WTC11 (cell line): ENCODE measurements around the gene ADIPOR2. TPM values are rescaled to one million over a fixed set of nuclear protein-coding genes. Genes with fewer than 3 reads are reported as not detected.

ENCODE experiments used
- ATAC-seq: fragments of 200-7000 bp; cut with Tn5 transposase; 2 replicates; pipeline ENCODE4 v1.10.0; 2021; ENCODE audit warnings: mild to moderate bottlenecking, moderate library complexity
- CTCF ChIA-PET: fragments of 300-600 bp; sonication (Branson Sonifier 250); formaldehyde crosslinking; loops from one replicate; lab custom pipeline; 2021; ENCODE audit warnings: antibody characterized with exemption; lab: Charles Lee
- POLR2A ChIA-PET: fragments of 350-600 bp; sonication (Branson Sonifier 250); formaldehyde crosslinking; loops from one replicate; lab custom pipeline; 2021; ENCODE audit warnings: antibody characterized with exemption; lab: Charles Lee
- DNase-seq: peaks from one replicate; pipeline ENCODE4 v3.0.0; 2021; ENCODE audit warnings: low spot score
- H3K27ac Mint-ChIP-seq: 2 replicates; pipeline ENCODE4 v1.8.0; 2021; ENCODE audit warnings: mixed read lengths
- H3K27me3 Mint-ChIP-seq: 2 replicates; pipeline ENCODE4 v1.8.0; 2021; ENCODE audit warnings: low read depth, mild to moderate bottlenecking, moderate library complexity, mixed read lengths
- H3K36me3 Mint-ChIP-seq: 2 replicates; pipeline ENCODE4 v1.8.0; 2021; ENCODE audit warnings: mixed read lengths
- H3K4me1 Mint-ChIP-seq: 2 replicates; pipeline ENCODE4 v1.8.0; 2022; ENCODE audit warnings: mixed read lengths
- H3K4me3 Mint-ChIP-seq: 2 replicates; pipeline ENCODE4 v1.8.0; 2021; ENCODE audit warnings: mild to moderate bottlenecking, moderate library complexity, mixed read lengths
- H3K9me3 Mint-ChIP-seq: 2 replicates; pipeline ENCODE4 v1.8.0; 2021; ENCODE audit warnings: mixed read lengths
- CBFB ChIP-seq: sonication (generic); formaldehyde crosslinking; IDR thresholded peaks from 2 replicates; pipeline ENCODE4 v1.8.1; 2022; ENCODE audit warnings: mild to moderate bottlenecking, low read depth, missing genetic modification reagents
- ELF4 ChIP-seq: sonication (generic); formaldehyde crosslinking; IDR thresholded peaks from 2 replicates; pipeline ENCODE4 v1.8.1; 2022; ENCODE audit warnings: low read depth, mild to moderate bottlenecking, moderate library complexity, missing genetic modification reagents
- EMX1 ChIP-seq: fragments of 250-450 bp; sonication (Bioruptor Pico); IDR thresholded peaks from 2 replicates; pipeline ENCODE4 v1.8.0; 2021; ENCODE audit warnings: mild to moderate bottlenecking
- ETV6 ChIP-seq: sonication (generic); formaldehyde crosslinking; IDR thresholded peaks from 2 replicates; pipeline ENCODE4 v1.8.1; 2022; ENCODE audit warnings: mild to moderate bottlenecking, missing genetic modification reagents
- FOXK1 ChIP-seq: sonication (generic); formaldehyde crosslinking; IDR thresholded peaks from 2 replicates; pipeline ENCODE4 v1.8.0; 2022; ENCODE audit warnings: mild to moderate bottlenecking, moderate library complexity, missing genetic modification reagents
- GRHL2 ChIP-seq: fragments of 250-450 bp; sonication (Bioruptor Pico); IDR thresholded peaks from 2 replicates; pipeline ENCODE4 v1.8.0; 2022; ENCODE audit warnings: mild to moderate bottlenecking, moderate library complexity; ENCODE audit not compliant: insufficient replicate concordance, severe bottlenecking
- HMGA2 ChIP-seq: fragments of 250-450 bp; sonication (Bioruptor Pico); IDR thresholded peaks from 2 replicates; pipeline ENCODE4 v1.4.0; 2021; ENCODE audit warnings: mild to moderate bottlenecking, moderate library complexity
- NR3C1 ChIP-seq: sonication (generic); formaldehyde crosslinking; conservative IDR thresholded peaks from 2 replicates; pipeline ENCODE4 v1.8.1; 2023; ENCODE audit warnings: low read depth, mild to moderate bottlenecking, missing genetic modification reagents
- RORB ChIP-seq: fragments of 250-450 bp; sonication (Bioruptor Pico); IDR thresholded peaks from 2 replicates; pipeline ENCODE4 v1.9.0; 2021; ENCODE audit warnings: mild to moderate bottlenecking
- TEAD4 ChIP-seq: sonication (generic); formaldehyde crosslinking; IDR thresholded peaks from 2 replicates; pipeline ENCODE4 v1.8.0; 2022; ENCODE audit warnings: mild to moderate bottlenecking, missing genetic modification reagents
- TP53 ChIP-seq: sonication (generic); formaldehyde crosslinking; IDR thresholded peaks from 2 replicates; pipeline ENCODE4 v1.8.1; 2023; ENCODE audit warnings: mild to moderate bottlenecking, missing genetic modification reagents
- ZBTB21 ChIP-seq: sonication (generic); formaldehyde crosslinking; IDR thresholded peaks from 2 replicates; pipeline ENCODE4 v1.8.1; 2023; ENCODE audit warnings: mild to moderate bottlenecking, missing genetic modification reagents, borderline replicate concordance
- ZNF121 ChIP-seq: sonication (generic); formaldehyde crosslinking; IDR thresholded peaks from 2 replicates; pipeline ENCODE4 v1.8.0; 2023; ENCODE audit warnings: missing genetic modification reagents
- ZNF138 ChIP-seq: sonication (generic); formaldehyde crosslinking; conservative IDR thresholded peaks from 2 replicates; pipeline ENCODE4 v1.8.1; 2022; ENCODE audit warnings: mild to moderate bottlenecking, moderate library complexity, missing genetic modification reagents
- total RNA-seq: library from RNA; stranded (reverse); gene quantifications from 3 replicates; pipeline ENCODE4 v1.2.3, GENCODE V29; 2021
- TF ChIP-seq, protein P1 (sequence below): sonication (generic); formaldehyde crosslinking; IDR thresholded peaks from 2 replicates; pipeline ENCODE4 v1.8.1; 2023; ENCODE audit warnings: mild to moderate bottlenecking, missing genetic modification reagents, borderline replicate concordance
- TF ChIP-seq, protein P2 (sequence below): sonication (generic); formaldehyde crosslinking; IDR thresholded peaks from 2 replicates; pipeline ENCODE4 v1.8.1; 2022; ENCODE audit warnings: low read depth, mild to moderate bottlenecking, moderate library complexity, missing genetic modification reagents, borderline replicate concordance
- TF ChIP-seq, protein P3 (sequence below): sonication (generic); formaldehyde crosslinking; IDR thresholded peaks from 2 replicates; pipeline ENCODE4 v1.8.1; 2022; ENCODE audit warnings: low read depth, missing genetic modification reagents, borderline replicate concordance
- TF ChIP-seq, protein P4 (sequence below): sonication (generic); formaldehyde crosslinking; IDR thresholded peaks from 2 replicates; pipeline ENCODE4 v1.8.1; 2023; ENCODE audit warnings: mild to moderate bottlenecking, missing genetic modification reagents, moderate library complexity
- TF ChIP-seq, protein P5 (sequence below): sonication (generic); formaldehyde crosslinking; IDR thresholded peaks from 2 replicates; pipeline ENCODE4 v1.8.1; 2022; ENCODE audit warnings: mild to moderate bottlenecking, missing genetic modification reagents, moderate library complexity, borderline replicate concordance
- TF ChIP-seq, protein P6 (sequence below): sonication (generic); formaldehyde crosslinking; IDR thresholded peaks from 2 replicates; pipeline ENCODE4 v1.8.0; 2022; ENCODE audit warnings: mild to moderate bottlenecking, missing genetic modification reagents

Gene ADIPOR2
- total RNA-seq, 1 experiment from 2014 or later, result 38.4 TPM

DNA sequence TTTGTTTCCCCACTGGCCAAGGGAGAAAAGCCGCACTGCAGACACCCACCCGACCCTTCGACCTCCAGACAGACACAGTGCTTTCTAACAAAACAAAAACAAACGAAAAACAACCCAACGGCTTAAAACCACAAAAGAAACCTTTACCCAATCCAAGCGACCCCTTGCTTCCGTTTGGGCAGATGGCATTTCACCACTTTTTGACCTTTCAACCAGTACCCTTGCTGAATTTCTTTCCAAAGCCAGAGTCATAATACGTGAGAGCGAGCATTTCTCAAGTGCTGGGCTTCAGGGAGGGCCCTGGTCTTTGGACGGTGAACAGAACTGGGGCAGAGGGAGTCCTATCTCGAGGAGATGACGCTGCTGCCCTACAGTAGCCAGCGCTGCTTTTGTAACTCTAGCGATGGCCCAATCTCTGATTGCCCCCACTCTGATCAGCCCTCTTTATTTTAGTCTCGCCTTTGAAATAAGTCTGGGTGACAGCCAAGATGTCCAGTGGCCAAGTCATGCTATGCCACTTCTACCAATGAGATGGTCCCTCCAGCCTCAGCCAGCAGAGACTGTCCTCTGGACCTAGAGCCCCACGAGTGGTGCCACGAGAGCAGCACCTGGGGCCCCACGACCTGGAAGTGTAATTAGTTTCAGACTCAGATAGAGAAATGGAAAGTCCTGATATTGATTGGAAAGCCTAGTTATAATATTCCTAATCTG is 21.9 kb upstream of the ADIPOR2 start (continued):
- TF ChIP-seq, protein P1, sequence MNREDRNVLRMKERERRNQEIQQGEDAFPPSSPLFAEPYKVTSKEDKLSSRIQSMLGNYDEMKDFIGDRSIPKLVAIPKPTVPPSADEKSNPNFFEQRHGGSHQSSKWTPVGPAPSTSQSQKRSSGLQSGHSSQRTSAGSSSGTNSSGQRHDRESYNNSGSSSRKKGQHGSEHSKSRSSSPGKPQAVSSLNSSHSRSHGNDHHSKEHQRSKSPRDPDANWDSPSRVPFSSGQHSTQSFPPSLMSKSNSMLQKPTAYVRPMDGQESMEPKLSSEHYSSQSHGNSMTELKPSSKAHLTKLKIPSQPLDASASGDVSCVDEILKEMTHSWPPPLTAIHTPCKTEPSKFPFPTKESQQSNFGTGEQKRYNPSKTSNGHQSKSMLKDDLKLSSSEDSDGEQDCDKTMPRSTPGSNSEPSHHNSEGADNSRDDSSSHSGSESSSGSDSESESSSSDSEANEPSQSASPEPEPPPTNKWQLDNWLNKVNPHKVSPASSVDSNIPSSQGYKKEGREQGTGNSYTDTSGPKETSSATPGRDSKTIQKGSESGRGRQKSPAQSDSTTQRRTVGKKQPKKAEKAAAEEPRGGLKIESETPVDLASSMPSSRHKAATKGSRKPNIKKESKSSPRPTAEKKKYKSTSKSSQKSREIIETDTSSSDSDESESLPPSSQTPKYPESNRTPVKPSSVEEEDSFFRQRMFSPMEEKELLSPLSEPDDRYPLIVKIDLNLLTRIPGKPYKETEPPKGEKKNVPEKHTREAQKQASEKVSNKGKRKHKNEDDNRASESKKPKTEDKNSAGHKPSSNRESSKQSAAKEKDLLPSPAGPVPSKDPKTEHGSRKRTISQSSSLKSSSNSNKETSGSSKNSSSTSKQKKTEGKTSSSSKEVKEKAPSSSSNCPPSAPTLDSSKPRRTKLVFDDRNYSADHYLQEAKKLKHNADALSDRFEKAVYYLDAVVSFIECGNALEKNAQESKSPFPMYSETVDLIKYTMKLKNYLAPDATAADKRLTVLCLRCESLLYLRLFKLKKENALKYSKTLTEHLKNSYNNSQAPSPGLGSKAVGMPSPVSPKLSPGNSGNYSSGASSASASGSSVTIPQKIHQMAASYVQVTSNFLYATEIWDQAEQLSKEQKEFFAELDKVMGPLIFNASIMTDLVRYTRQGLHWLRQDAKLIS, result no peak

DNA sequence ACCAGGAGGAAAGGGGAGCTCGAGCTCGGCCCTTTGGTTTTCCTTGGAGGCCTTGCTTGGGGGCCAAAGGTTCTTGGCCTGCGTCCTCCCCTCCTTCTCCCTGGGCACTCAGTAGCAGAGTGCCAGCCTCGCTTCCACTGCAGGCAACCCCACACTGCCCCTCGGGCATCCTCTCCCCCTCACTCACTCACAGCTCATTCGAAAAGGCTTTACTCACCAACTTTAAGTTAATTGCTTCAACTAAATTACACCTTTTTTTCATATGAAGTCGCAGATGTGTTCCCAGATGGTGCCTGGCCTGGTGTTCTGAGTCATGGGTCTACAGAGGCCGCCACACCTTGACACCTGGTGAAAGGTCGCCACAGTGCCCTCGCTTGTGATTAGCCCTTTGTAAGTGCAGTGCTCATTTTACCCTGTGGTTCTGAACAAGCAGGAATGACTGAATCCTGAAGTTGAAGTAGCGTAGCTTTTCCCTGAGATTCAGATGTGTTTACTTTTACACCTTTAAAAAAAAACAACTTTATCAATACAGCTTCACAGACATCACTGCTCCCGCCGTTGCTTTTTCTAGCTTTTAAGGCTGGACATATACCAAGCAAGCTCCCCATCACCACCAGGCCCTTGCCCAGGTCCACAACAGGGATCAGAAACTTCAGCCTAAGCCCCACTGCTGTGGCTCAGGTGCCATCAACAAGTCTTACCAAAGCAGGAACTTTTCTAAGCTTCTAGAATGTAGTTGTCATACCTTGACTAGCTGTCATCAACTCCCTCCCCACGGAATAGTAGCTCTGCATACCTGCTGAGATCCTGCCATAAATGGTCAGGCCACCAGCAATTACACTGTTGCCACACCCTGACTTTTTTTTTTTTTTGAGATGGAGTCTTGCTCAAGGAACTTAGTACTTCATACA is 20.3 kb upstream of the ADIPOR2 start:
- no peaks in the 10 kb centered on the region for H3K27me3 Mint-ChIP-seq
- peaks cover 8% of the 10 kb centered on the region for H3K4me1 Mint-ChIP-seq
- ChIA-PET CTCF (interaction anchor here (0.6 to 3.1 kb wide), 5 partner anchors 17 to 269 kb away, joined by 3 to 18 read pairs (median 4); no protein-coding TSS in a partner anchor), POLR2A (interaction anchor here (1.1 to 1.3 kb wide), 3 partner anchors 11 to 36 kb away, joined by 3 to 4 read pairs (median 3); partner anchors contain the start of gene ADIPOR2)
- no peaks in the 10 kb centered on the region for H3K36me3 Mint-ChIP-seq
- no peaks in the 10 kb centered on the region for H3K9me3 Mint-ChIP-seq
- DNase-seq, result no peak
- no peak for ATAC-seq
- no peak for TF ChIP-seq TP53
- TF ChIP-seq HMGA2 (CRISPR knock-in tag), result no peak
- TF ChIP-seq, protein P2, sequence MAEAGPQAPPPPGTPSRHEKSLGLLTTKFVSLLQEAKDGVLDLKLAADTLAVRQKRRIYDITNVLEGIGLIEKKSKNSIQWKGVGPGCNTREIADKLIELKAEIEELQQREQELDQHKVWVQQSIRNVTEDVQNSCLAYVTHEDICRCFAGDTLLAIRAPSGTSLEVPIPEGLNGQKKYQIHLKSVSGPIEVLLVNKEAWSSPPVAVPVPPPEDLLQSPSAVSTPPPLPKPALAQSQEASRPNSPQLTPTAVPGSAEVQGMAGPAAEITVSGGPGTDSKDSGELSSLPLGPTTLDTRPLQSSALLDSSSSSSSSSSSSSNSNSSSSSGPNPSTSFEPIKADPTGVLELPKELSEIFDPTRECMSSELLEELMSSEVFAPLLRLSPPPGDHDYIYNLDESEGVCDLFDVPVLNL (CRISPR knock-in tag), result no peak
- TF ChIP-seq NR3C1 (CRISPR knock-in tag), result no peak
- H3K4me3 Mint-ChIP-seq, result no peak overlapping the region
- no peak overlapping the region for H3K27ac Mint-ChIP-seq

DNA sequence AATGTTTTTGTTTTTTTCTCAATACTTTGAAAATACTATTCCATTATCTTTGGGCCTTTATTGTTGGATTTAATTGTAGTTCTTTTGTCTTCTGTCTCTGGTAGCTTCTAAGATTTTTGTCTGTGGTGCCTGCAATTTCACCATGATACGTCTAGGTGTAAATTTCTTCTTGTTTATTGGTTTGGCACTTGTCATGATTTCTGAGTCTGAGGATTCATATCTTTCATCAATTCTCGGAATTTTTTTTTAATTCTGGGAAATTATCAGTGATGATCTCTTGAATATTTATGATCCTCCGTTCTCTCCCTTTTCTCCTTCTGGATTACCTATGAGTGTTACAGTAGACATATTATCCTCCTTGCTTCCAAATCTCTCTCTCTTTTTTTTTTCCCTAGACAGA is 14.8 kb upstream of the ADIPOR2 start:
- no peak for ATAC-seq
- CTCF ChIA-PET, result interaction anchor here (0.9 kb wide), 1 partner anchor 114 kb away, joined by 3 read pairs; no protein-coding TSS in a partner anchor
- POLR2A ChIA-PET, result no interaction called here
- no peak overlapping the region for H3K27ac Mint-ChIP-seq
- H3K9me3 Mint-ChIP-seq, result no peaks in the 10 kb centered on the region
- H3K4me3 Mint-ChIP-seq, result no peak overlapping the region
- no peak for DNase-seq
- no peaks in the 10 kb centered on the region for H3K36me3 Mint-ChIP-seq
- H3K4me1 Mint-ChIP-seq, result 0 out of 2 replicates have a peak, but pooled peaks cover under 1% of the 10 kb centered on the region
- H3K27me3 Mint-ChIP-seq, result no peaks in the 10 kb centered on the region
- TF ChIP-seq GRHL2 (no peak), ZNF121 (CRISPR knock-in tag) (no peak), ETV6 (no peak), ZBTB21 (CRISPR knock-in tag) (no peak), EMX1 (CRISPR knock-in tag) (no peak), TEAD4 (CRISPR knock-in tag) (no peak), ZNF138 (no peak), CBFB (no peak), FOXK1 (CRISPR knock-in tag) (no peak), RORB (CRISPR knock-in tag) (no peak), ELF4 (CRISPR knock-in tag) (no peak)
- TF ChIP-seq, protein P3, sequence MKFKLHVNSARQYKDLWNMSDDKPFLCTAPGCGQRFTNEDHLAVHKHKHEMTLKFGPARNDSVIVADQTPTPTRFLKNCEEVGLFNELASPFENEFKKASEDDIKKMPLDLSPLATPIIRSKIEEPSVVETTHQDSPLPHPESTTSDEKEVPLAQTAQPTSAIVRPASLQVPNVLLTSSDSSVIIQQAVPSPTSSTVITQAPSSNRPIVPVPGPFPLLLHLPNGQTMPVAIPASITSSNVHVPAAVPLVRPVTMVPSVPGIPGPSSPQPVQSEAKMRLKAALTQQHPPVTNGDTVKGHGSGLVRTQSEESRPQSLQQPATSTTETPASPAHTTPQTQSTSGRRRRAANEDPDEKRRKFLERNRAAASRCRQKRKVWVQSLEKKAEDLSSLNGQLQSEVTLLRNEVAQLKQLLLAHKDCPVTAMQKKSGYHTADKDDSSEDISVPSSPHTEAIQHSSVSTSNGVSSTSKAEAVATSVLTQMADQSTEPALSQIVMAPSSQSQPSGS (CRISPR knock-in tag), result no peak
- TF ChIP-seq, protein P4, sequence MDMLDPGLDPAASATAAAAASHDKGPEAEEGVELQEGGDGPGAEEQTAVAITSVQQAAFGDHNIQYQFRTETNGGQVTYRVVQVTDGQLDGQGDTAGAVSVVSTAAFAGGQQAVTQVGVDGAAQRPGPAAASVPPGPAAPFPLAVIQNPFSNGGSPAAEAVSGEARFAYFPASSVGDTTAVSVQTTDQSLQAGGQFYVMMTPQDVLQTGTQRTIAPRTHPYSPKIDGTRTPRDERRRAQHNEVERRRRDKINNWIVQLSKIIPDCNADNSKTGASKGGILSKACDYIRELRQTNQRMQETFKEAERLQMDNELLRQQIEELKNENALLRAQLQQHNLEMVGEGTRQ (CRISPR knock-in tag), result no peak
- TF ChIP-seq, protein P5, sequence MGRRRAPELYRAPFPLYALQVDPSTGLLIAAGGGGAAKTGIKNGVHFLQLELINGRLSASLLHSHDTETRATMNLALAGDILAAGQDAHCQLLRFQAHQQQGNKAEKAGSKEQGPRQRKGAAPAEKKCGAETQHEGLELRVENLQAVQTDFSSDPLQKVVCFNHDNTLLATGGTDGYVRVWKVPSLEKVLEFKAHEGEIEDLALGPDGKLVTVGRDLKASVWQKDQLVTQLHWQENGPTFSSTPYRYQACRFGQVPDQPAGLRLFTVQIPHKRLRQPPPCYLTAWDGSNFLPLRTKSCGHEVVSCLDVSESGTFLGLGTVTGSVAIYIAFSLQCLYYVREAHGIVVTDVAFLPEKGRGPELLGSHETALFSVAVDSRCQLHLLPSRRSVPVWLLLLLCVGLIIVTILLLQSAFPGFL (CRISPR knock-in tag), result no peak
- TF ChIP-seq, protein P6, sequence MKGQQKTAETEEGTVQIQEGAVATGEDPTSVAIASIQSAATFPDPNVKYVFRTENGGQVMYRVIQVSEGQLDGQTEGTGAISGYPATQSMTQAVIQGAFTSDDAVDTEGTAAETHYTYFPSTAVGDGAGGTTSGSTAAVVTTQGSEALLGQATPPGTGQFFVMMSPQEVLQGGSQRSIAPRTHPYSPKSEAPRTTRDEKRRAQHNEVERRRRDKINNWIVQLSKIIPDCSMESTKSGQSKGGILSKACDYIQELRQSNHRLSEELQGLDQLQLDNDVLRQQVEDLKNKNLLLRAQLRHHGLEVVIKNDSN (CRISPR knock-in tag), result no peak
